ENCODE results near the gene JPT1. TPM values are rescaled to one million over a fixed set of nuclear protein-coding genes. Genes with fewer than 3 reads are reported as not detected.

JPT1 gene
- total RNA-seq, 5 donors from 2014 or later (not counting 1 experiment from before 2014, with no cell fraction given), result 28.3 to 55.8 (median 45.4) TPM

DNA sequence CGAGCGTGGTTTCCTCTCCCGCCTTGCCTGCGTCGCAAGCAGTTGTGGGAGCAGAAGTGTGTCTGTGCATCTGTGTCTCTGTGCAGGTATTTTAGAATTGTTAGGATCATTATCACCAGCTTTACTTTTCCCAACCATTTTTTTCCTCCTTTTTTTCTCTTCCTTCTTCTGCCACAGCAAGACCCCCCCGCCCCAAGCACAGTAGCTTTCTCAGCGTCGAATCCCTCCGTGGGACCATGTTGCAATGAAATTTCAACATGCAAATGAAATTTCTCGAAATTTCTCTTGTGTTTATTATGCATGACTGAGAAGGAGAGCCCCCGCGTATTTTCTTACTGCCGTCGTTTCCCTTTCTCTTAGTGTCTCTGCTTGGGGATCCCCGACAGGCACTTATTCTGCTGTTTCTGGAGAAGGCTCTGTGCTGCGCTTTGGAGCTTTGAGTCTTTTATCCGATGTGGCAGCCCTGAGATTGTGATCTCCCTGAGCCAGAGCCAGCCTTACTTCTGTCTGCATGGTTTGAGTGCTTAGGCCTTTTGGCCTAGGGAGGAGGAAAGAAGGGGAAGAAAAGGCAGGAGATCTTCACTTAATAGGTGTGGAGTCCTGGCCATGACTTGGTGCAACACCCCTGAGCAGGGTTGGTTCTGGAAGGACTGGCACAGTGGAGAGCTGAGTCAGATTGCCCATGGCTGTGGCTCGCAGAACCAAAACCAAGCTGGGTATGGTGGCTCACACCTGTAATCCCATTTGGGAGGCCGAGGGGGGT lies 39.6 kb downstream of the JPT1 start:
- peaks cover 18% of the 10 kb centered on the region for H3K36me3 Mint-ChIP-seq
- H3K4me3 Mint-ChIP-seq, result peak overlapping the region; percentile 80 to 88 (median 87)
- H3K4me1 Mint-ChIP-seq, result peaks cover 37 to 49% (median 43%) of the 10 kb centered on the region in 3 donors
- H3K27ac Mint-ChIP-seq, result peak overlapping the region; percentile 89 to 95
- Histone ChIP-seq H3K36me3 (ENCODE audit: control insufficient read depth in 2 of 2, extremely low read depth in 1 of 2, insufficient read depth in 1 of 2, low read length in 1 of 2) (peaks cover 4 to 19% of the 10 kb centered on the region in 2 donors), H3K9me3 (no peaks in the 10 kb centered on the region), H3K27ac (ENCODE audit: low read length) (peak overlapping the region; percentile 72), H3K27me3 (replicated peaks in 1 of 2; ENCODE audit: control insufficient read depth in 2 of 2, extremely low read depth in 1 of 2, insufficient read depth in 2 of 2, low read length in 1 of 2) (no peaks in the 10 kb centered on the region), H3K4me1 (ENCODE audit: control insufficient read depth in 1 of 2, extremely low read depth in 1 of 2, insufficient read depth in 2 of 2, low read length in 2 of 2) (peaks cover 10 to 43% of the 10 kb centered on the region in 2 experiments), H3K4me3 (ENCODE audit: control insufficient read depth in 1 of 2, extremely low read depth in 1 of 2, low read length in 1 of 2) (peak overlapping the region; percentile 65 to 78)
- ChIA-PET POLR2A (interaction anchor here (0.6 to 1.0 kb wide), 6 partner anchors 53 to 126 kb away, joined by 3 to 11 read pairs (median 3); no protein-coding TSS in a partner anchor), CTCF (interaction anchor here (0.5 to 4.5 kb wide), 40 partner anchors 8 to 739 kb away, joined by 3 to 78 read pairs (median 6); partner anchors contain the start of genes MIF4GD (in 2 of the 2), NT5C (in 2 of the 2), JPT1 (in 1 of the 2) and MRPL58 (in 1 of the 2))
- H3K27me3 Mint-ChIP-seq, result no peaks in the 10 kb centered on the region
- DNase-seq, result peak in 1 of 35 experiments; percentile 10
- WGBS (ENCODE audit: insufficient coverage), result 35% methylated on average over 8 of the region's 19 CpGs
- ATAC-seq (replicated peaks in 1 of 4), result no peak
- H3K9me3 Mint-ChIP-seq, result no peaks in the 10 kb centered on the region

DNA sequence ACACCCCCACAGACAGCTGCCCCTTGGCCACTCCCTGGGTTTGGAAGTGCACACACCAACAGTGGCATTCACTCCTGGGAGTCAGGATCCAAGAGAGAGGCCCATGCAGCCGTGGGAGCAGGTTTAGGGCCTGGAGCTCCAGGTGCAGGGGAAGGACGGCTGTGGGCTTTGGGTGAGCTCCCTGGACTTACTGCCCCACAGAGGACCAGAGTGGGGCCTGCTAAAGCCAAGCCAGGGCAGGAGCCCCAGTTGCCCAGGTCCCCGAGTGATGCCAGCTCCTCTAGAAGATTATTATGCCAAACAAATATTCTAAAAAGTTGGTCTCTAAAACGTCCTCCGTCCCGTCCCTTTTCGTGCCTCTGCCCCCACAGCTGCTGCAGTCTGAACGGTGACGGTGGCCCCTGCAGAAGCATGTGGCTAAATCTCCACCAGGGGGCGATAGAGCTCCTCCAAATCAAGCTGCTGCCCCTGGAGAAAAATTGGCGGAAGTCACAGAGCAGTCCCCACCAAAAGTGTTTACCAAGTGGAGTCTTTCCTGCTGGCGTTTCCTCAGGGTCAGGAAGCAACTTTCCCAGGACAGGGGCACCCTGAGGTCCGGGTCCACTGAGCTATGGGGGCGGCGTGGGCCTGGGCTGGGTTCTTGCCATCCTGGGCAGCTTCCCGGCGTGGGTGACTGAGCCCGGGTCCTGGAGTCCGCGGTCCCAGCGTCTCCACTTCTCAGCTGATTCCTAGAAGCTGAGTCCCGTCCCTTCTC lies 40.3 kb downstream of the JPT1 start:
- DNase-seq (peak; percentile 68 to 96 (median 86)), ATAC-seq (replicated peaks in 1 of 4) (peak; percentile 69 to 72 (median 71))
- Histone ChIP-seq H3K27me3 (replicated peaks in 1 of 2; ENCODE audit: control insufficient read depth in 2 of 2, extremely low read depth in 1 of 2, insufficient read depth in 2 of 2, low read length in 1 of 2) (no peaks in the 10 kb centered on the region), H3K4me3 (ENCODE audit: control insufficient read depth in 1 of 2, extremely low read depth in 1 of 2, low read length in 1 of 2) (peak overlapping the region; percentile 65 to 78), H3K36me3 (ENCODE audit: control insufficient read depth in 2 of 2, extremely low read depth in 1 of 2, insufficient read depth in 1 of 2, low read length in 1 of 2) (peaks cover 4 to 16% of the 10 kb centered on the region in 2 donors), H3K4me1 (ENCODE audit: control insufficient read depth in 1 of 2, extremely low read depth in 1 of 2, insufficient read depth in 2 of 2, low read length in 2 of 2) (peaks cover 13 to 48% of the 10 kb centered on the region in 2 experiments), H3K9me3 (no peaks in the 10 kb centered on the region), H3K27ac (ENCODE audit: low read length) (peak overlapping the region; percentile 72)
- H3K27me3 Mint-ChIP-seq, result no peaks in the 10 kb centered on the region
- H3K4me1 Mint-ChIP-seq, result peaks cover 38 to 50% (median 43%) of the 10 kb centered on the region in 3 donors
- H3K27ac Mint-ChIP-seq, result peak overlapping the region; percentile 89 to 95
- H3K36me3 Mint-ChIP-seq, result peaks cover 16% of the 10 kb centered on the region
- POLR2A ChIA-PET, result interaction anchor here (0.5 to 1.0 kb wide), 6 partner anchors 18 to 266 kb away, joined by 3 to 5 read pairs (median 3); no protein-coding TSS in a partner anchor
- no peaks in the 10 kb centered on the region for H3K9me3 Mint-ChIP-seq
- H3K4me3 Mint-ChIP-seq, result peak overlapping the region; percentile 80 to 88 (median 87)
- WGBS (ENCODE audit: insufficient coverage), result 4% methylated on average over 21 of the region's 22 CpGs
- CTCF ChIA-PET, result interaction anchor here (0.5 to 4.5 kb wide), 41 partner anchors 8 to 740 kb away, joined by 3 to 78 read pairs (median 5); partner anchors contain the start of genes MIF4GD (in 2 of the 2), NT5C (in 2 of the 2), JPT1 (in 1 of the 2) and MRPL58 (in 1 of the 2)

DNA sequence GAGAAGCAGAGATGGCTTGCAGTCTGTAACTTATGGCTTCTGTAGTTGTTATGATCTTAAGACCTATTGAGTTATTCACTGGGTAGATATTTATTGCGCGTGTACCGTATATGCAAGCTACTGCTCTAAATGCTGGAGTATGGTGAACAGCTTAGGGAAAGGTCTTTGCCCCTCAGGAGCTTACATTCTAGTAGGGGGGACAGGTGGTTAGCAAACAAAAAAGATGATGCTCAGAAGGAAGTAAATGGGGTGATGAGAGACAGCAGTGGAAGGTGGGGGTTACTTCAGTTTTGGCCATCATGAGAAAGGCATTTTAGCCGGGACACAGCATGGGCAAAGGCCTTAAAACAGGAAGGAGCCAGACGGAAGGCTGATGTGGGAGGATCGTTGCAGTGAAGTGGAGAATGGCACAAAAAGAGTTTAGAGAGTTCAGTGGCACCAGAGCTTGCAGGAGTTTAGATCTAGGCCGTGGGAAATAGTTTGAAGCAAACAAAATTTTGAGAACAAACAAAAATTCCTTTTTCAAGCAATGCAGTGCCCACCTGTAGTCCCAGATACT lies 42.5 kb downstream of the JPT1 start:
- no peaks in the 10 kb centered on the region for H3K9me3 Mint-ChIP-seq
- DNase-seq (no peak), ATAC-seq (replicated peaks in 1 of 4) (no peak)
- Histone ChIP-seq H3K4me1 (ENCODE audit: control insufficient read depth in 1 of 2, extremely low read depth in 1 of 2, insufficient read depth in 2 of 2, low read length in 2 of 2) (peaks cover 13 to 53% of the 10 kb centered on the region in 2 experiments), H3K36me3 (ENCODE audit: control insufficient read depth in 2 of 2, extremely low read depth in 1 of 2, insufficient read depth in 1 of 2, low read length in 1 of 2) (peaks cover 4% of the 10 kb centered on the region in 2 donors), H3K9me3 (no peaks in the 10 kb centered on the region), H3K27me3 (replicated peaks in 1 of 2; ENCODE audit: control insufficient read depth in 2 of 2, extremely low read depth in 1 of 2, insufficient read depth in 2 of 2, low read length in 1 of 2) (no peaks in the 10 kb centered on the region), H3K27ac (ENCODE audit: low read length) (no peak overlapping the region), H3K4me3 (ENCODE audit: control insufficient read depth in 1 of 2, extremely low read depth in 1 of 2, low read length in 1 of 2) (no peak overlapping the region)
- CTCF ChIA-PET, result interaction anchor here (0.5 to 4.0 kb wide), 9 partner anchors 8 to 300 kb away, joined by 3 to 26 read pairs (median 4); no protein-coding TSS in a partner anchor
- peaks cover 7% of the 10 kb centered on the region for H3K36me3 Mint-ChIP-seq
- peaks cover 46 to 48% (median 47%) of the 10 kb centered on the region in 3 donors for H3K4me1 Mint-ChIP-seq
- peak overlapping the region; percentile 63 to 82 for H3K27ac Mint-ChIP-seq
- WGBS (ENCODE audit: insufficient coverage), result 95% methylated on average over 7 of the region's 7 CpGs
- peak overlapping the region; percentile 29 to 83 (median 59) for H3K4me3 Mint-ChIP-seq
- POLR2A ChIA-PET, result interaction anchor here in 1 of 2 donors (0.6 kb wide), 1 partner anchor 150 kb away, joined by 4 read pairs; no protein-coding TSS in a partner anchor
- no peaks in the 10 kb centered on the region for H3K27me3 Mint-ChIP-seq

DNA sequence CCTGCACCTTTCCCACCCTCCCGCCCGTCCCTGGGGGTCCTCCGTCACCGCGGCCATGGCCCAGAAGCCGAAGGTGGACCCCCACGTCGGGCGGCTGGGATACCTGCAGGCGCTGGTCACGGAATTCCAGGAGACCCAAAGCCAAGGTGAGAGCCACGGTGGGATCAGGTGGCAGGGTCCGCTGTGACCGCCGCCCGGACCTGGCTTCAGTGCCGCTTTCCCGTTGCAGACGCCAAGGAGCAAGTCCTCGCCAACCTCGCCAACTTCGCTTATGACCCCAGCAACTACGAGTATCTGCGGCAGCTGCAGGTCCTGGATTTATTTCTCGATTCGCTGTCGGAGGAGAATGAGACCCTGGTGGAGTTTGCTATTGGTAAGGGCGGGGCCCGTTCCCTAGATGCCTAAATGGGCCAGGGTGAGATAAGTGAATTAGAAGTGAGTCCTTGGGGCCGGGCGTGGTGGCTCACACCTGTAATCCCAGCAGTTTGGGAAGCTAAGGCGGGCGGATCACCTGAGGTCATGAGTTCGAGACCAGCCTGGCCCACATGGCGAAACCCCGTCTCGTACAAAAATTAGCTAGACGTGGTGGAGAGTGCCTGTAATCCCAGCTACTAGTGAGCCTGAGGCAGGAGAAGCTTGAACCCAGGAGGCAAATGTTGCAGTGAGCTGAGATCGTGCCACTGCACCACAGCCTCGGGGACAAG lies 43.9 kb downstream of the JPT1 start:
- peak overlapping the region; percentile 71 to 85 for H3K4me3 ChIP-seq (ENCODE audit: control insufficient read depth in 1 of 2, extremely low read depth in 1 of 2, low read length in 1 of 2)
- peak overlapping the region; percentile 65 for H3K27ac ChIP-seq (ENCODE audit: low read length)
- peaks cover 13 to 50% of the 10 kb centered on the region in 2 experiments for H3K4me1 ChIP-seq (ENCODE audit: control insufficient read depth in 1 of 2, extremely low read depth in 1 of 2, insufficient read depth in 2 of 2, low read length in 2 of 2)
- Mint-ChIP-seq H3K27me3 (no peaks in the 10 kb centered on the region), H3K9me3 (no peaks in the 10 kb centered on the region), H3K4me3 (peak overlapping the region; percentile 83 to 88 (median 87)), H3K27ac (peak overlapping the region; percentile 88 to 91), H3K4me1 (peaks cover 43 to 46% (median 44%) of the 10 kb centered on the region in 3 donors), H3K36me3 (peaks cover 10% of the 10 kb centered on the region)
- ATAC-seq (replicated peaks in 1 of 4) (no peak), DNase-seq (peak in 4 of 35 experiments; percentile 19 to 48 (median 27))
- no peaks in the 10 kb centered on the region for H3K36me3 ChIP-seq (ENCODE audit: control insufficient read depth in 2 of 2, extremely low read depth in 1 of 2, insufficient read depth in 1 of 2, low read length in 1 of 2)
- WGBS (ENCODE audit: insufficient coverage), result 29% methylated on average over 28 of the region's 40 CpGs
- ChIA-PET POLR2A (interaction anchor here (0.7 kb wide), 2 partner anchors 19 to 96 kb away, joined by 11 to 14 read pairs; no protein-coding TSS in a partner anchor), CTCF (interaction anchor here (0.5 to 4.0 kb wide), 10 partner anchors 19 to 148 kb away, joined by 3 to 26 read pairs (median 4); no protein-coding TSS in a partner anchor)
- H3K27me3 ChIP-seq (replicated peaks in 1 of 2; ENCODE audit: control insufficient read depth in 2 of 2, extremely low read depth in 1 of 2, insufficient read depth in 2 of 2, low read length in 1 of 2), result no peaks in the 10 kb centered on the region
- no peaks in the 10 kb centered on the region for H3K9me3 ChIP-seq

DNA sequence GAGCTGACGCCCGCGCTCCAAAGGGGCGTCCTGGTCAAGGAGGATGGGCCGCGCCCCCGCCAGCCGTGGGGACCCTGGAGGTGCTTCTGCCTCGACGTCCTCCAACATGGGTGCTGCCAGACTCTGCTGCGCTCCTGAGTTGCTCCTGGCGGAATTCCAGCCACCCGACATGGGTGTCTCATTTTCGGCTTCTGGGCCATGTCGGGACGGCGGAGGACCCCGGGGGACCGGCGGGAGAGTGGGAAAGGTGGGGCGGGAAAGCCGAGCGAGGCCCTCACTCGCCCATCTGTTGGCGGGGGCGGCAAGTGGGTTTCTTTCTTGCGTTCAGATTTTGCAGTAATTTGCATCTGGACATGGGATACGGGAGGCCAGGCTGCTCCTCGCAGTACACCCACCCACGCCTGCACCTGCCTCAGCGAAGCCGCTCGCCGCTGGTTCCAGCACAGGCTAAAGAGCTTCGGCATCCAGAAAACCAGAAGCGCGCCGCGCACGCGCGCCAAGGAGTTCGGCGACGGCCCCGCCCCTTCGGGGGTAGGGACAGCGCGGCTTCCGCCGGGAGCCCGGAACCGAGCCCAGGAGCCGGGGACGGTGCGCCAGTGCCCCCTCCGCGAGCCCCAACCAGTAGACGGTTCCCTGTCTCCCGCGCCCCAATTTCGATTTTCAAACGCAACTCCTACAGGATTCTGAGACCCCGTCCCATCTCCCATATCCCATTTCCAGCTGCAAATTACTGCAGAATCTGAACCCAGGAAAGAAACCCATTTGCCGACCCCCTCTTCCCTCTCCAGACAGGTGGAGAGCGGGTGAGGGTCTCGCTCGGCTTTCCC lies 44.7 kb downstream of the JPT1 start, which contains the start of gene ARMC7:
ARMC7 (plus strand) TSS at position 563 of the 827 bp plus-strand sequence. CDS start 320 bp downstream, outside the sequence.
- ATAC-seq (replicated peaks in 1 of 4) (peak; percentile 83 to 84 (median 84)), DNase-seq (peak; percentile 77 to 94 (median 86))
- Histone ChIP-seq H3K4me3 (ENCODE audit: control insufficient read depth in 1 of 2, extremely low read depth in 1 of 2, low read length in 1 of 2) (peak within 1 kb of the TSS; percentile 71 to 85), H3K4me1 (ENCODE audit: control insufficient read depth in 1 of 2, extremely low read depth in 1 of 2, insufficient read depth in 2 of 2, low read length in 2 of 2) (peaks cover 13 to 43% of the 10 kb centered on the region in 2 experiments), H3K27ac (ENCODE audit: low read length) (peak within 1 kb of the TSS; percentile 65), H3K27me3 (replicated peaks in 1 of 2; ENCODE audit: control insufficient read depth in 2 of 2, extremely low read depth in 1 of 2, insufficient read depth in 2 of 2, low read length in 1 of 2) (no peaks in the 10 kb centered on the region), H3K9me3 (no peaks in the 10 kb centered on the region), H3K36me3 (ENCODE audit: control insufficient read depth in 2 of 2, extremely low read depth in 1 of 2, insufficient read depth in 1 of 2, low read length in 1 of 2) (no peaks in the 10 kb centered on the region)
- WGBS (ENCODE audit: insufficient coverage), result 0% methylated on average over 59 of the region's 68 CpGs
- Mint-ChIP-seq H3K27ac (peak within 1 kb of the TSS; percentile 91 to 93), H3K4me1 (peaks cover 37 to 41% (median 39%) of the 10 kb centered on the region in 3 donors), H3K4me3 (peak within 1 kb of the TSS; percentile 83 to 88 (median 87)), H3K27me3 (no peaks in the 10 kb centered on the region), H3K9me3 (no peaks in the 10 kb centered on the region), H3K36me3 (peaks cover 10% of the 10 kb centered on the region)
- CTCF ChIA-PET, result interaction anchor here in 1 of 2 donors (0.5 to 4.0 kb wide), 8 partner anchors 13 to 114 kb away, joined by 3 to 26 read pairs (median 4); no protein-coding TSS in a partner anchor
- POLR2A ChIA-PET, result interaction anchor here (0.5 to 0.6 kb wide), 3 partner anchors 39 to 150 kb away, joined by 3 read pairs; no protein-coding TSS in a partner anchor
